ENCODE measurements around the gene SPPL2C.
A peak's percentile ranks its signal among the peaks of the same experiment; 100 is the strongest.

Gene SPPL2C

DNA sequence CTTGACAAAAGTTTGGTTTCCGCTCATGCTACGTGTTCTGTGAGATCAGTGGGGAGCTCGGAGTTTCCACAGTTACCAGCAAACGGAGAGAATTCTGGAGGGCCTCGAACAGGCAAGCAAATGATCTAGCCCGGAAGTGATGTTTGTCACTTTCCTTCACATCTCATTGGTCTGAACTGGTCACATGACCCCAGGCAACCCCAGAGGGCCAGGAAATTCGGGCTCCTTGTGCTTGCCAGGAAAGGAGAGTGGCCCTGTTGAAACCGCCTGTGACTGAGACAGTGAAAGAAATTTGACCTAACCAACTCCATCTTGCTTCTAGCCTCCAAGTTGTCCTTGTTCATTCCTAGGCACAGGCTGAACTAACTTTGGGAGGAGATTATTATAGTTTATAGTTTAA is 23.0 kb downstream of the SPPL2C start:
- Histone ChIP-seq H3K27me3 (no peaks in the 10 kb centered on the region), H3K36me3 (no peaks in the 10 kb centered on the region), H3K4me1 (no peaks in the 10 kb centered on the region), H3K9me3 (no peaks in the 10 kb centered on the region), H3K4me3 (ENCODE audit: low read depth, low read length) (no peak overlapping the region)
- no peak for DNase-seq
- TF ChIP-seq, protein P1, sequence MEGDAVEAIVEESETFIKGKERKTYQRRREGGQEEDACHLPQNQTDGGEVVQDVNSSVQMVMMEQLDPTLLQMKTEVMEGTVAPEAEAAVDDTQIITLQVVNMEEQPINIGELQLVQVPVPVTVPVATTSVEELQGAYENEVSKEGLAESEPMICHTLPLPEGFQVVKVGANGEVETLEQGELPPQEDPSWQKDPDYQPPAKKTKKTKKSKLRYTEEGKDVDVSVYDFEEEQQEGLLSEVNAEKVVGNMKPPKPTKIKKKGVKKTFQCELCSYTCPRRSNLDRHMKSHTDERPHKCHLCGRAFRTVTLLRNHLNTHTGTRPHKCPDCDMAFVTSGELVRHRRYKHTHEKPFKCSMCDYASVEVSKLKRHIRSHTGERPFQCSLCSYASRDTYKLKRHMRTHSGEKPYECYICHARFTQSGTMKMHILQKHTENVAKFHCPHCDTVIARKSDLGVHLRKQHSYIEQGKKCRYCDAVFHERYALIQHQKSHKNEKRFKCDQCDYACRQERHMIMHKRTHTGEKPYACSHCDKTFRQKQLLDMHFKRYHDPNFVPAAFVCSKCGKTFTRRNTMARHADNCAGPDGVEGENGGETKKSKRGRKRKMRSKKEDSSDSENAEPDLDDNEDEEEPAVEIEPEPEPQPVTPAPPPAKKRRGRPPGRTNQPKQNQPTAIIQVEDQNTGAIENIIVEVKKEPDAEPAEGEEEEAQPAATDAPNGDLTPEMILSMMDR (IDR thresholded peaks at IDR 0.05; ENCODE audit: low read depth, low read length), result no peak

DNA sequence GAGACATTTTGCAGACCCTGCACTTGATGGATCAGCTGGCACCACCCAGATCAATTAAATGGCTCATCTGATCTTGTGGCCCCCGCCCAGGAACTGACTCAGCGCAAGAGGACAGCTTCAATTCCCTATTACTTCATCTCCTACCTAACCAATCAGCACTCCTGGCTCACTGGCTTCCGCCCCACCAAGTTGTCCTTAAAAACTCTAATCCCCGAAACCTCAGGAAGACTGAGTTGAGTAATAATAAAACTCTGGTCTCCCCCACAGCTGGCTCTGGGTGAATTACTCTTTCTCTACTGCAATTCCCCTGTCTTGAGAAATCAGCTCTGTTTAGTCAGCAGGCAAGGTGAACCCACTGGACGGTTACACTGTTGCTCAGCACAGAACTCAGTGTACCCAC is 23.6 kb downstream of the SPPL2C start:
- no peak overlapping the region for H3K4me3 ChIP-seq (ENCODE audit: low read depth, low read length)
- no peaks in the 10 kb centered on the region for H3K27me3 ChIP-seq
- no peaks in the 10 kb centered on the region for H3K9me3 ChIP-seq
- no peak for DNase-seq
- TF ChIP-seq, protein P1 (IDR thresholded peaks at IDR 0.05; ENCODE audit: low read depth, low read length), result no peak
- H3K4me1 ChIP-seq, result no peaks in the 10 kb centered on the region
- no peaks in the 10 kb centered on the region for H3K36me3 ChIP-seq

DNA sequence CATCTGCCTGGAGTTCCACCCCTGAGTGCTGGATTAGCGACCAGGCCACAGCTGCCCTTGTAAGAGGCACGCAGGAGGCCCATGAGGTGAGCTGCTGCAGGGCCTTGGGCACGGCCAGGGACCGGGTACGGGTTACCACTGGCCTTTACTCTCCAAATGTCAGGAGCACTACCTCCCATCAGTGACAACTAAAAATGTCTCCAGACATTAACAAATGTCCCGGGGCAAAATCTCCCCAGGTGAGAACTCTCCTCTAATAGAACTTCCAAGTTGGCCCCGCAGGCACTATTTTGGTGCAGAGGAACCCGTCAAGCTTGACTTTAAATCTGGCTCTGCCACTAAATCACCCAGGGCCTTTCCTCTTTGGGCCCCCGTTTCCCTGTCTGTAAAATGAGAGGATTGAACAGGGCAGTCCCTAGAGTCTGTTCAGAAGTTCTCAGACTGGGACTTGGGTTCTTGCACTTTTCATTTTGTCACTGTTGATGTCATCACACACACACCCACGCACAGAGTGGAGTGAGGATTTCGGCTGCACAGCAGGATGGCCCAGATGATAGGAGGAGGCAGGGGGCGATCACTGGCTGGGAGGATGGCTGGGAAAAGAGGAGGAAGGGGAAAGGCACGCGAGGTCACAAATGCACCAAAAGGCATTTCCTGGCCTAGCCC is 25.1 kb downstream of the SPPL2C start:
- DNase-seq, result no peak
- Histone ChIP-seq H3K9me3 (no peaks in the 10 kb centered on the region), H3K4me1 (no peaks in the 10 kb centered on the region), H3K4me3 (ENCODE audit: low read depth, low read length) (no peak overlapping the region), H3K36me3 (no peaks in the 10 kb centered on the region), H3K27me3 (no peaks in the 10 kb centered on the region)
- TF ChIP-seq, protein P1 (IDR thresholded peaks at IDR 0.05; ENCODE audit: low read depth, low read length), result no peak

DNA sequence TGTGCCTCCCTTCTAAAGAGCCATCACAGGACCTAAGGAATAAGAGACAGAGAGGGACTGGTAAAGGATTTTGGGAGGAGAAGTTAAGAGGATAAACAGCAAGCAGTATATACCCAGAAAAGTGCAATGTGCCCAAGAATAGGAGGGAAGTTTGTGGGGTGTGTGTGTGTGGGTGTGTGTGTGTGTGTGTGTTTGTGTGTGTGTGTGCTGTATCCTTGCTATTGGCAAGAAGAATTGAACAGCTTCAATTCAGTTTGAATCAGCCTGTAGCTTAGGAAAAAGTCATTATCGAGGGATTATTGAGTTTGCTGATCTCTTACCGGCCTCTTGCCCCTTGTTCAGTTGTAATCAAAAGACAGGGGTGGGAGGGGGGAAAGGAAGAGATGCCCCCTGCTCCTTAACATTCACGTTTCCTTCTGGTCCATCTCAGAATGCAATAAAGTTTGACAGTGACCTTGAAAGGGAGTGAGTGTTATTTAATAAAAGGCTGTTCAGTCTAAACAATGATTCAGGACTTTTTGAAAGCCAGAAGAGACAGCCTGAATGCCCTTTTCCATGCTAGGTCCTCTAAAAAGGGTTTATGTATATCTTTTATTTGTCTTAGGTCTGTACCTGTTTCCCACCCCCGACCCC is 25.8 kb downstream of the SPPL2C start:
- DNase-seq, result no peak
- no peaks in the 10 kb centered on the region for H3K9me3 ChIP-seq
- no peaks in the 10 kb centered on the region for H3K27me3 ChIP-seq
- H3K36me3 ChIP-seq, result no peaks in the 10 kb centered on the region
- H3K4me3 ChIP-seq (ENCODE audit: low read depth, low read length), result no peak overlapping the region
- TF ChIP-seq, protein P1 (IDR thresholded peaks at IDR 0.05; ENCODE audit: low read depth, low read length), result no peak
- no peaks in the 10 kb centered on the region for H3K4me1 ChIP-seq

DNA sequence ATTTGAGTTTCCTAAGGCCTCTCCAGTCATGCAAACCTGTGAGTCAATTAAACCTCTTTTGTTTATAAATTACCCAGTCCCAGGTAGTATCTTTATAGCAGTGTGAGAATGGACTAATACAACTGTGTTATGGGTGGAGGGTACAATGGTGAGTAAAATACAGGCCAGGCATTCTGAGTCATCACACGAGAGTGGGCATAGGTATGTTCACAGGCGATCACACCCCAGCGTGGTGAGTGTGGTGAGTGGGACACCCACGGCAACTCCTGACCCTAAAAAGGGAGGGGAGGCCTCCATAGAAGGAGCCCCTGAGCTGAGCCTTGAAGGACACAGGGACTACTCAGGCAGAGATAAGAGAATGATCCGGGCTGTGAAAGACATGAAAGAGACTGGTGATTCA is 27.0 kb downstream of the SPPL2C start:
- Histone ChIP-seq H3K27me3 (no peaks in the 10 kb centered on the region), H3K4me1 (no peaks in the 10 kb centered on the region), H3K36me3 (no peaks in the 10 kb centered on the region), H3K9me3 (no peaks in the 10 kb centered on the region), H3K4me3 (ENCODE audit: low read depth, low read length) (no peak overlapping the region)
- no peak for DNase-seq
- TF ChIP-seq, protein P1 (IDR thresholded peaks at IDR 0.05; ENCODE audit: low read depth, low read length), result no peak

DNA sequence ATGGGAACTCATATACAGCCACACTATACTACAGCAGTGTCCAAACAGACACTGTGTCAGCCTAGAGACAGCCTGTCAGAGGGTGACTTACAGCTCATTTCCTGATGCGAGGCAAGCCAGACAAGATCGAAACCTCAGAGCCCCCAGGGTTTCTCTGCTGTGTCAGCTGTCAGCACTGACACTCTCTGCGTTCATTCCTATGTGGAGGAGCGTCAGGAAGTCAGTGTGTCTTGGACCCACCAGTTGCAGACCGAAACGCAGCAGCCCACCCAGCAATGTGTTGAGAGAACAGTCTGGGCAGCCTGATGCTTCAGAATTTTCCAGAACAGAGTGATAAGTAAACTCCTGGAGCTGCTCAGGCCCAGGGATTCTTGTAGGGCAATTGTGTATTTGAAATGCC is 29.0 kb downstream of the SPPL2C start:
- TF ChIP-seq, protein P1 (IDR thresholded peaks at IDR 0.05; ENCODE audit: low read depth, low read length), result no peak
- no peaks in the 10 kb centered on the region for H3K4me1 ChIP-seq
- peak; percentile 42 for DNase-seq
- H3K27me3 ChIP-seq, result no peaks in the 10 kb centered on the region
- H3K36me3 ChIP-seq, result no peaks in the 10 kb centered on the region
- no peak overlapping the region for H3K4me3 ChIP-seq (ENCODE audit: low read depth, low read length)
- H3K9me3 ChIP-seq, result no peaks in the 10 kb centered on the region

Data from BE2C (cell line).